ENCODE measurements around the gene BTBD17. TPM values are rescaled to one million over a fixed set of nuclear protein-coding genes. Genes with fewer than 3 reads are reported as not detected.
A peak's percentile ranks its signal among the peaks of the same experiment; 100 is the strongest.

BTBD17 gene
- total and polyA plus RNA-seq, 2 experiments from 2014 or later = 1.9 to 5.0 TPM

DNA sequence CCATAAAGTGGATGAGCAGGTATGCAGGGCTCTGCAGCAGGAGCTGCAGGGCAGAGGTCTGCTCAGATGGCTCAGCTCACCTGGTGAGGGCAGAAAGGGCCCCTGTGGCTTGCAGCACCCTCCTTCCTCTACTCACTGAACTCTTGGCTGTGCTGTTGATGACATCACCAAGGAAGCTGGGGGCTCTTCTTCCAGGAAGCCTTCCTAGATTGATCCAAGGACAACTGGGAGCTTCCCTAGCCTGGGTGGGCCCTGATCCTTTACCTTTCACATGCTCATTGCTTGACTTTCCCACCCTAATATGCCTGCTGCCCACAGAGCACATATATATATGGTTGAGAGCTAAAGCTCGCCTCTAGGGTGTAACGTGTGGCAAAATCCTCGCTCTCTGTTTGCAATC is 33.2 kb downstream of the BTBD17 start:
- Mint-ChIP-seq H3K4me1 (peaks cover 27% of the 10 kb centered on the region), H3K27me3 (ENCODE audit: insufficient read depth, low read depth, poor library complexity) (peaks cover 31% of the 10 kb centered on the region), H3K4me3 (no peak overlapping the region; the same call in 2 of the 3 replicates), H3K27ac (no peak overlapping the region), H3K36me3 (ENCODE audit: low read depth) (no peaks in the 10 kb centered on the region; the same call in 2 of the 3 replicates), H3K9me3 (no peaks in the 10 kb centered on the region)
- no peak overlapping the region for H3K4me2 ChIP-seq
- no peaks in the 10 kb centered on the region for H3K9me2 ChIP-seq (ENCODE audit: insufficient read depth)
- H3F3A ChIP-seq (replicated peaks; ENCODE audit: low read depth) = no peaks in the 10 kb centered on the region
- DNase-seq (ENCODE audit: low spot score) = no peak
- no peak for ATAC-seq
- no peak overlapping the region for H2AFZ ChIP-seq
- H3K36me3 ChIP-seq (ENCODE audit: insufficient read depth) = no peaks in the 10 kb centered on the region
- TF ChIP-seq ETS1 (IDR thresholded peaks at IDR 0.05) (no peak), NANOG (IDR thresholded peaks at IDR 0.05; ENCODE audit: borderline replicate concordance) (no peak), JUNB (IDR thresholded peaks at IDR 0.05; ENCODE audit: unreplicated experiment) (no peak), EZH2phosphoT487 (IDR thresholded peaks at IDR 0.05; ENCODE audit: unreplicated experiment) (no peak), ZNF114 (CRISPR knock-in tag; IDR thresholded peaks at IDR 0.05) (no peak)
- H3K27me3 ChIP-seq (ENCODE audit: insufficient read depth) = peaks cover 31% of the 10 kb centered on the region
- H4K20me1 ChIP-seq (replicated peaks; ENCODE audit: insufficient read depth) = no peaks in the 10 kb centered on the region
- H3K4me1 ChIP-seq (ENCODE audit: insufficient read depth) = peaks cover 4% of the 10 kb centered on the region; the same call in 1 of the 2 replicates
- no peaks in the 10 kb centered on the region for H3K79me2 ChIP-seq (replicated peaks; ENCODE audit: insufficient read depth)
- H3K4me3 ChIP-seq = no peak overlapping the region
- H3K27ac ChIP-seq (ENCODE audit: low read depth) = no peak overlapping the region

DNA sequence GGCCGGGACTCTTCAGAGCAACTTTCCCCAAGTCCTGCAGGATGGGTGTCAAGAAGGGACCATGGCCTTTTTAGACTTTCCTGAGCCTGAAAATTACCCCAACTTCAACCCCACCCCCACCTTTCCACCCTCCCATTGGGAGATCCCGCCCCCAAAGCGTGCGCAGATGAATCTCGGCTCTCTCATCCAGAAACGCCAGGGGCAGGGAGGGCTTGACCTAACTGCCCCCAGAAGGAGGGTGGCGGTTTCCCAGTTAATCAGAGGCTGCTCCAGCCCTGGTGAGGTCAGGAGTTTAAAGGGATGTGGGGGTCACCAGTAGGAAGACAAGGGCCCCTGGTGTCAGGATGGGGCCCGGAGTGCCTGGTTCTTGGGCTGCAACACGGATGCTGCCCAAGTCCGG is 35.2 kb downstream of the BTBD17 start:
- no peak overlapping the region for H3K27ac Mint-ChIP-seq
- no peak for TF ChIP-seq CREB1 (CRISPR knock-in tag; IDR thresholded peaks at IDR 0.05; ENCODE audit: low read depth)
- no peak for TF ChIP-seq NANOG (IDR thresholded peaks at IDR 0.05; ENCODE audit: borderline replicate concordance)
- TF ChIP-seq ETS1 (IDR thresholded peaks at IDR 0.05) = no peak
- TF ChIP-seq POLR2AphosphoS5 (IDR thresholded peaks at IDR 0.05; ENCODE audit: low read depth) = no peak
- no peak for TF ChIP-seq EZH2 (IDR thresholded peaks at IDR 0.05; ENCODE audit: low read depth, unreplicated experiment)
- no peak for TF ChIP-seq EZH2phosphoT487 (IDR thresholded peaks at IDR 0.05; ENCODE audit: unreplicated experiment)
- no peak for TF ChIP-seq JUNB (IDR thresholded peaks at IDR 0.05; ENCODE audit: unreplicated experiment)
- no peak for TF ChIP-seq CTCF (conservative IDR thresholded peaks at IDR 0.05; ENCODE audit: low read depth in 2 of 2)
- no peak for TF ChIP-seq REST (IDR thresholded peaks at IDR 0.05; ENCODE audit: unreplicated experiment)

More for the DNA sequence above, 35.2 kb downstream of the BTBD17 start:
- peaks cover 30% of the 10 kb centered on the region for H3K27me3 Mint-ChIP-seq (ENCODE audit: insufficient read depth, low read depth, poor library complexity)
- peaks cover 4% of the 10 kb centered on the region; the same call in 1 of the 2 replicates for H3K4me1 ChIP-seq (ENCODE audit: insufficient read depth)
- H3K9me2 ChIP-seq (ENCODE audit: insufficient read depth) = no peaks in the 10 kb centered on the region
- H3K4me3 ChIP-seq = peak overlapping the region; percentile 68
- H3K36me3 Mint-ChIP-seq (ENCODE audit: low read depth) = no peaks in the 10 kb centered on the region; the same call in 2 of the 3 replicates
- DNase-seq (ENCODE audit: low spot score) (peak; percentile 33), ATAC-seq (peak; percentile 23)
- H3K36me3 ChIP-seq (ENCODE audit: insufficient read depth) = no peaks in the 10 kb centered on the region
- no peaks in the 10 kb centered on the region for H3K79me2 ChIP-seq (replicated peaks; ENCODE audit: insufficient read depth)
- H3F3A ChIP-seq (replicated peaks; ENCODE audit: low read depth) = no peaks in the 10 kb centered on the region
- no peaks in the 10 kb centered on the region for H3K9me3 Mint-ChIP-seq
- no peaks in the 10 kb centered on the region for H4K20me1 ChIP-seq (replicated peaks; ENCODE audit: insufficient read depth)
- peak overlapping the region; percentile 93 for H2AFZ ChIP-seq
- peak overlapping the region; percentile 92 for H3K4me2 ChIP-seq
- no peak overlapping the region for H3K27ac ChIP-seq (ENCODE audit: low read depth)
- peaks cover 18% of the 10 kb centered on the region for H3K4me1 Mint-ChIP-seq
- peak overlapping the region; percentile 62 for H3K4me3 Mint-ChIP-seq
- H3K27me3 ChIP-seq (ENCODE audit: insufficient read depth) = peaks cover 31% of the 10 kb centered on the region

Measured in GM23338 (cell line).